ENCODE data around the gene CYP4F11. TPM values are rescaled to one million over a fixed set of nuclear protein-coding genes. Genes with fewer than 3 reads are reported as not detected.
"Not testable (repeated sequence)": the region's sequence is repeated elsewhere in the genome, so short reads cannot be mapped to it uniquely, and the experiment has no call there.

Gene CYP4F11
- polyA plus RNA-seq, 1 donor from 2014 or later = not detected

GRCh38 chr19:15935167-15935702 lies 906 bp upstream of the CYP4F11 start:
- H3F3A ChIP-seq (ENCODE audit: insufficient read depth, low read length, poor library complexity, severe bottlenecking) = no peaks in the 10 kb centered on the region
- no peak overlapping the region for H3K4me2 ChIP-seq (ENCODE audit: low read length)
- TF ChIP-seq TAF1 (IDR thresholded peaks at IDR 0.05; ENCODE audit: low read depth) (no peak), RAD21 (conservative IDR thresholded peaks at IDR 0.05) (no peak), EP300 (conservative IDR thresholded peaks at IDR 0.05; ENCODE audit: poor library complexity, severe bottlenecking) (no peak), REST (IDR thresholded peaks at IDR 0.05; ENCODE audit: borderline replicate concordance) (no peak), SMC3 (conservative IDR thresholded peaks at IDR 0.05; ENCODE audit: poor library complexity) (no peak), MXI1 (conservative IDR thresholded peaks at IDR 0.05; ENCODE audit: poor library complexity, severe bottlenecking) (no peak)
- H3K9ac ChIP-seq (ENCODE audit: low read length) = no peak overlapping the region
- no peaks in the 10 kb centered on the region for H3K79me2 ChIP-seq (replicated peaks; ENCODE audit: insufficient read depth, low read length)
- H3K27ac ChIP-seq (ENCODE audit: low read length) = no peak overlapping the region
- H3K36me3 ChIP-seq (ENCODE audit: insufficient read depth, low read length) = no peaks in the 10 kb centered on the region
- no peaks in the 10 kb centered on the region for H3K9me2 ChIP-seq (ENCODE audit: insufficient read depth, low read length)
- no peaks in the 10 kb centered on the region for H3K27me3 ChIP-seq (ENCODE audit: insufficient read depth, low read depth, low read length)
- H3K4me3 ChIP-seq (ENCODE audit: low read length) = no peak overlapping the region
- H4K20me1 ChIP-seq (ENCODE audit: insufficient read depth) = no peaks in the 10 kb centered on the region
- no peak overlapping the region for H2AFZ ChIP-seq (ENCODE audit: low read depth, low read length)
- H3K9me3 ChIP-seq (ENCODE audit: low read length) = peaks cover 12% of the 10 kb centered on the region

GRCh38 chr19:15933761-15934331 lies 483 bp downstream of the CYP4F11 start:
- H3K9me3 ChIP-seq (ENCODE audit: low read length) = peaks cover 15% of the 10 kb centered on the region
- not testable (repeated sequence) for H3K27ac ChIP-seq (ENCODE audit: low read length)

GRCh38 chr19:15928321-15928720 lies 6.0 kb downstream of the CYP4F11 start:
- Histone ChIP-seq H3K36me3 (ENCODE audit: insufficient read depth, low read length) (no peaks in the 10 kb centered on the region), H3K9me3 (ENCODE audit: low read length) (peaks cover 14% of the 10 kb centered on the region), H3K4me2 (ENCODE audit: low read length) (no peak overlapping the region), H2AFZ (ENCODE audit: low read depth, low read length) (no peak overlapping the region), H3K27me3 (ENCODE audit: insufficient read depth, low read depth, low read length) (no peaks in the 10 kb centered on the region), H3K9me2 (ENCODE audit: insufficient read depth, low read length) (no peaks in the 10 kb centered on the region), H3F3A (ENCODE audit: insufficient read depth, low read length, poor library complexity, severe bottlenecking) (no peaks in the 10 kb centered on the region), H3K9ac (ENCODE audit: low read length) (no peak overlapping the region), H3K79me2 (replicated peaks; ENCODE audit: insufficient read depth, low read length) (no peaks in the 10 kb centered on the region), H3K27ac (ENCODE audit: low read length) (no peak overlapping the region), H3K4me3 (ENCODE audit: low read length) (no peak overlapping the region), H4K20me1 (ENCODE audit: insufficient read depth) (no peaks in the 10 kb centered on the region)
- TF ChIP-seq EP300 (conservative IDR thresholded peaks at IDR 0.05; ENCODE audit: poor library complexity, severe bottlenecking) = no peak
- no peak for TF ChIP-seq CTCF (IDR thresholded peaks at IDR 0.05; ENCODE audit: poor library complexity, severe bottlenecking)
- TF ChIP-seq SMC3 (conservative IDR thresholded peaks at IDR 0.05; ENCODE audit: poor library complexity) = no peak
- TF ChIP-seq MXI1 (conservative IDR thresholded peaks at IDR 0.05; ENCODE audit: poor library complexity, severe bottlenecking) = no peak
- no peak for TF ChIP-seq REST (IDR thresholded peaks at IDR 0.05; ENCODE audit: borderline replicate concordance)
- TF ChIP-seq RAD21 (conservative IDR thresholded peaks at IDR 0.05) = no peak
- TF ChIP-seq POLR2AphosphoS5 (IDR thresholded peaks at IDR 0.05) = no peak
- no peak for TF ChIP-seq TAF1 (IDR thresholded peaks at IDR 0.05; ENCODE audit: low read depth)
- no peak for TF ChIP-seq EZH2 (IDR thresholded peaks at IDR 0.05; ENCODE audit: borderline replicate concordance, insufficient read depth, low read length, poor library complexity, severe bottlenecking)

More at GRCh38 chr19:15933761-15934331, 483 bp downstream of the CYP4F11 start:
- H3K79me2 ChIP-seq (replicated peaks; ENCODE audit: insufficient read depth, low read length); H3K9ac ChIP-seq (ENCODE audit: low read length); H3K9me2 ChIP-seq (ENCODE audit: insufficient read depth, low read length); H3K4me3 ChIP-seq (ENCODE audit: low read length); H3K27me3 ChIP-seq (ENCODE audit: insufficient read depth, low read depth, low read length); H2AFZ ChIP-seq (ENCODE audit: low read depth, low read length); H3K4me2 ChIP-seq (ENCODE audit: low read length); H3K36me3 ChIP-seq (ENCODE audit: insufficient read depth, low read length); H3F3A ChIP-seq (ENCODE audit: insufficient read depth, low read length, poor library complexity, severe bottlenecking); H4K20me1 ChIP-seq (ENCODE audit: insufficient read depth): not testable (repeated sequence)

Measured in neural cell (in vitro differentiated cells).